ENCODE results near the gene COMMD4.
"Not testable (repeated sequence)": the region's sequence is repeated elsewhere in the genome, so short reads cannot be mapped to it uniquely, and the experiment has no call there.

The COMMD4 gene

DNA sequence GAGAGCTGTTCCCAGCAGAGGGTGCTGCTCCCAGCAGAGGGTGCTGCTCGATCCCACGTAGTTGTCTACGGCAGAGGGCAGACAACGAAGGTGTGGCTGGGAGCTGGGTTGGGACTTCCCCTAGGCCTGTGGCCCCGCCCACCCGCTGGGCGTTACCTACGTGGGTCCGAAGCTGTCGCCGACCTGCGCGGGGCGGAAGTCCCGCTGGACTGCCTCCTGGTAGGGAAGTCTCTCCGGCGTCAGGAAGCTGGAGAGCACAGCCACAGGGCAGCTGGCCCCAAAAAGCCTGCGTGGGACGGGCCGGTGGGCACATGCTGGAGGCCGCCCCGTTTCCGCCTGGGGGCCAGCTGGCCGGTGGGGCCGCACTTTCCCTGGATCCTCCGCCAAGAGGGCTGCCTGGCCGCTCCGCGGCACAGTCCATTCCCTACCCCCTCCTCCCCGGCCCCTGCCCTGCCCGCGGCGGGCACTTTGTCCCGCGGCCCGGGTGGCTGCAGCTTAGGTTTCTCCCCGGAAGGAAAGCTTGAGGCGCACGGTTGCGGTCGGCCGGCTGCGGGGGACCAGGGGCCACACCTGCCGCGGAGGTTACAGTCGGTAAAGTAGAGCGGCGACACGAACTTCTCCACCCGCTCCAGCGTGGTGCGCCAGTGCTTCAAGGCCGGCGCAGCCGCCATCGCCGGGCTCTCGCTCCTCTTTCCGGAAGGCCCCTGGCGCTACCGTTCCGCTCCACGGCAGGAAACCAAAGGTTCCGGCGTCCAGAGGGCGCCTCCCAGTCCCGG lies 32.2 kb downstream of the COMMD4 start, which contains the start of gene MAN2C1:
Gene MAN2C1 (minus strand): TSS at position 695 of the 776 bp plus-strand sequence. CDS start 24 bp downstream, at position 671.
- H3K4me3 ChIP-seq (ENCODE audit: control insufficient read depth, low read depth, low read length), result peak within 1 kb of the TSS; percentile 83
- peak; percentile 91 for DNase-seq (ENCODE audit: low read depth)
- TF ChIP-seq, protein P1, sequence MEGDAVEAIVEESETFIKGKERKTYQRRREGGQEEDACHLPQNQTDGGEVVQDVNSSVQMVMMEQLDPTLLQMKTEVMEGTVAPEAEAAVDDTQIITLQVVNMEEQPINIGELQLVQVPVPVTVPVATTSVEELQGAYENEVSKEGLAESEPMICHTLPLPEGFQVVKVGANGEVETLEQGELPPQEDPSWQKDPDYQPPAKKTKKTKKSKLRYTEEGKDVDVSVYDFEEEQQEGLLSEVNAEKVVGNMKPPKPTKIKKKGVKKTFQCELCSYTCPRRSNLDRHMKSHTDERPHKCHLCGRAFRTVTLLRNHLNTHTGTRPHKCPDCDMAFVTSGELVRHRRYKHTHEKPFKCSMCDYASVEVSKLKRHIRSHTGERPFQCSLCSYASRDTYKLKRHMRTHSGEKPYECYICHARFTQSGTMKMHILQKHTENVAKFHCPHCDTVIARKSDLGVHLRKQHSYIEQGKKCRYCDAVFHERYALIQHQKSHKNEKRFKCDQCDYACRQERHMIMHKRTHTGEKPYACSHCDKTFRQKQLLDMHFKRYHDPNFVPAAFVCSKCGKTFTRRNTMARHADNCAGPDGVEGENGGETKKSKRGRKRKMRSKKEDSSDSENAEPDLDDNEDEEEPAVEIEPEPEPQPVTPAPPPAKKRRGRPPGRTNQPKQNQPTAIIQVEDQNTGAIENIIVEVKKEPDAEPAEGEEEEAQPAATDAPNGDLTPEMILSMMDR (conservative IDR thresholded peaks at IDR 0.05; ENCODE audit: control insufficient read depth, insufficient read depth, low read depth, low read length), result peak; percentile 70

DNA sequence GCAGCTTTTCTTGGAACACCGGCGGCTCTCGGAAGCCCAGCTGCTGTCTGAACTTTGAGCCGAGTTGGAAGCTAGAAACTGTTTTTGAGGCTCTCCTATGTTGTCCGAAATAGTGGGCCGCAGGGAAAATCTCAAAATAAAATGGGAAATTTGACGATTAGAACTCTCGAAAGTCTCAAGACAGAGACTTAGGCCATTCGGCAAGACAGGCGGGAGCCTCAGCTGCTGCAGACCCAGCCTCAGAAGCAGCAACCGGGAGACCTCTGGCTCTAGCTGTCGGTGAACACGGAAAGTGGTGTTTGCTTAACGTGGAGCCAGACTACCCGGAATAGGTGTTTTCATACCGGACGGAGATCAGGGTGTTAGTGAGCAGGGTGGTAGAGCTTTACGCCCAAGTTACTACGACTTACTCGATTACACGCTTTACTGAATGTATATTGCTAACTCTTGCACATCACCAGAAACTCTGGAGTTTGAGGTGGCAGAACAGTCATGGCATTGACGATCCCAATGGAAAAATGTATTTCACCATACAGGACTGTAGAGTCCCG lies 32.9 kb downstream of the COMMD4 start:
- TF ChIP-seq, protein P1 (conservative IDR thresholded peaks at IDR 0.05; ENCODE audit: control insufficient read depth, insufficient read depth, low read depth, low read length), result no peak
- peak; percentile 36 for DNase-seq (ENCODE audit: low read depth)
- peak overlapping the region; percentile 83 for H3K4me3 ChIP-seq (ENCODE audit: control insufficient read depth, low read depth, low read length)

GRCh38 chr15:75369897-75370581 lies 34.2 kb downstream of the COMMD4 start:
- no peak for DNase-seq (ENCODE audit: low read depth)
- TF ChIP-seq, protein P1 (conservative IDR thresholded peaks at IDR 0.05; ENCODE audit: control insufficient read depth, insufficient read depth, low read depth, low read length), result no peak
- H3K4me3 ChIP-seq (ENCODE audit: control insufficient read depth, low read depth, low read length), result no peak overlapping the region

- no peak for DNase-seq (ENCODE audit: low read depth)
- no peak overlapping the region for H3K4me3 ChIP-seq (ENCODE audit: control insufficient read depth, low read depth, low read length)
- TF ChIP-seq, protein P1 (conservative IDR thresholded peaks at IDR 0.05; ENCODE audit: control insufficient read depth, insufficient read depth, low read depth, low read length), result no peak
Measured at GRCh38 chr15:75371486-75371885, 35.6 kb downstream of the COMMD4 start.

- no peak overlapping the region for H3K4me3 ChIP-seq (ENCODE audit: control insufficient read depth, low read depth, low read length)
- TF ChIP-seq, protein P1 (conservative IDR thresholded peaks at IDR 0.05; ENCODE audit: control insufficient read depth, insufficient read depth, low read depth, low read length), result no peak
- no peak for DNase-seq (ENCODE audit: low read depth)
Measured at GRCh38 chr15:75371901-75372688, 36.2 kb downstream of the COMMD4 start.

DNA sequence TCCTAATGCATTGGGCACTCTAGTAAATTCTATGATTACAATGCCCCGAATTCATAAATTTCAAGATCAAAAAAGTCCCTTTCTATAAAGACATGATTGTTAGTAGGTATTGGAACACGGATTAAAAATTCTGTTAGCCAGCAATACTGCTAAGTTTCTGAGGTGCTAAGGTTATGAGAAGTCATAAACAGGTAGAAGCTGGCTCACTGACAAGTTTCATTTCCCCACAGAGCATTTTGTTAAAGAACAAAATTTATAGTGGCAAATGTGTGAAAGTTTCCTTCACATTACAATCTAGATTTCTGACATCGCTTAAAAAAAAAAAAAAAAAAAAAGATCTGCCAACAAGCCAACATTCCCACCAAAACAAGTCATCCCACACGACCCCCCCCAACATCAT lies 44.9 kb downstream of the COMMD4 start:
- no peak overlapping the region for H3K4me3 ChIP-seq (ENCODE audit: control insufficient read depth, low read depth, low read length)
- DNase-seq (ENCODE audit: low read depth), result no peak
- TF ChIP-seq, protein P1 (conservative IDR thresholded peaks at IDR 0.05; ENCODE audit: control insufficient read depth, insufficient read depth, low read depth, low read length), result no peak

DNA sequence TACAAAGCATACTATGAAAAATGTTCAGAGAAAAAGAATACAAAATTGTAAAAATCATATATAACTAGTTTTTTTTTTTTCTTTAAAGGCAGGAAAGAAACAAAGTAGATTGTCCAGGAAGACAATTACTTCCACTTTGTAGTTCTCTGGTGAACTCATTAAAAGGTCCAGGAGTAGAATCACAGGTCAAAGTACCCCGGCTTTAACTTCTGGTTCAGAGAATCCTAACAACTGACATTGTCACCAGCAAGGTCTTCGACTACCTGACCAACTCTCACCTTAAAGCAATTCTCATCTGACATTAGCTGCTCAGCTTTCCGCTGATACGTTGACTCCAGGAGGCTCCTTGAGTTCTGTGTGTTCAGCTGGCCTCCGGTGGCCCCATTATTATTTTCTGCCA lies 48.1 kb downstream of the COMMD4 start:
- DNase-seq (ENCODE audit: low read depth); H3K4me3 ChIP-seq (ENCODE audit: control insufficient read depth, low read depth, low read length): not testable (repeated sequence)

All from fibroblast of mammary gland (primary cell).